Ecto neural progenitor cell (in vitro differentiated cells): ENCODE data around the gene MTUS2.
A peak's percentile ranks its signal among the peaks of the same experiment; 100 is the strongest.

Experiments
- DNase-seq: peaks from one replicate; pipeline ENCODE4 v3.0.0-alpha.2; 2018; ENCODE audit warnings: low spot score

Gene MTUS2

GRCh38 chr13:29508130-29508875 lies 688.2 kb downstream of the MTUS2 start:
- peak; percentile 86 for DNase-seq

GRCh38 chr13:29508876-29509252 lies 688.7 kb downstream of the MTUS2 start:
- DNase-seq: no peak

GRCh38 chr13:29509999-29510589 lies 690.0 kb downstream of the MTUS2 start:
- no peak for DNase-seq

GRCh38 chr13:29510651-29511084 lies 690.5 kb downstream of the MTUS2 start:
- no peak for DNase-seq

GRCh38 chr13:29511106-29511796 lies 691.1 kb downstream of the MTUS2 start:
- no peak for DNase-seq

- no peak for DNase-seq
These were observed 691.8 kb downstream of the MTUS2 start for GRCh38 chr13:29511980-29512379.

GRCh38 chr13:29513002-29513980 lies 693.2 kb downstream of the MTUS2 start:
- DNase-seq: no peak

GRCh38 chr13:29513981-29514719 lies 694.0 kb downstream of the MTUS2 start:
- DNase-seq: no peak

GRCh38 chr13:29514720-29515310 lies 694.7 kb downstream of the MTUS2 start:
- no peak for DNase-seq

GRCh38 chr13:29515372-29515771 lies 695.2 kb downstream of the MTUS2 start:
- no peak for DNase-seq

GRCh38 chr13:29516012-29516411 lies 695.9 kb downstream of the MTUS2 start:
- no peak for DNase-seq

- no peak for DNase-seq
These were observed 696.7 kb downstream of the MTUS2 start for GRCh38 chr13:29516880-29517279.

GRCh38 chr13:29519921-29520320 lies 699.8 kb downstream of the MTUS2 start:
- no peak for DNase-seq

- DNase-seq: no peak
These were observed 700.5 kb downstream of the MTUS2 start for GRCh38 chr13:29520671-29521070.

- no peak for DNase-seq
These were observed 701.2 kb downstream of the MTUS2 start for GRCh38 chr13:29521336-29521735.

GRCh38 chr13:29522044-29522685 lies 702.0 kb downstream of the MTUS2 start:
- no peak for DNase-seq

- no peak for DNase-seq
These were observed 703.2 kb downstream of the MTUS2 start for GRCh38 chr13:29523199-29523961.

GRCh38 chr13:29524176-29524575 lies 704.0 kb downstream of the MTUS2 start:
- DNase-seq: no peak

- DNase-seq: no peak
These were observed 704.5 kb downstream of the MTUS2 start for GRCh38 chr13:29524641-29525040.

GRCh38 chr13:29525757-29526156 lies 705.6 kb downstream of the MTUS2 start:
- no peak for DNase-seq
